HEK293 (cell line): ENCODE data around the gene PALS2.
A peak's percentile ranks its signal among the peaks of the same experiment; 100 is the strongest.

Source experiments
- CTCF ChIA-PET: fragments of 350-600 bp; formaldehyde crosslinking; extraction: SDS; loops from one replicate; lab custom pipeline; 2021; ENCODE audit warnings: antibody characterized with exemption; lab: Yijun Ruan, JAX
- POLR2A ChIA-PET: fragments of 300-600 bp; formaldehyde crosslinking; extraction: SDS; loops from one replicate; lab custom pipeline; 2020; ENCODE audit warnings: antibody characterized with exemption, inconsistent platforms; lab: Yijun Ruan, JAX
- H3K27ac ChIP-seq: fragments of 200-500 bp; sonication (Bioruptor generic); 2 replicates; pipeline ENCODE4 v1.5.1; 2014; ENCODE audit warnings: low read depth, low read length, control low read depth, inconsistent platforms; ENCODE audit errors: extremely low read depth
- H3K36me3 ChIP-seq, 2 experiments: fragments of 200-500 bp in 1 of 2; sonication (Bioruptor generic) in 1 of 2; 1 replicate in 1 of 2; 2 replicates in 1 of 2; pipeline ENCODE4 v1.5.1; 2014 to 2017; ENCODE audit warnings: inconsistent platforms in 2 of 2, low read length in 2 of 2; ENCODE audit not compliant: control insufficient read depth in 2 of 2, insufficient read depth in 1 of 2
- H3K4me1 ChIP-seq: fragments of 200-500 bp; sonication (Bioruptor generic); 2 replicates; pipeline ENCODE4 v1.5.1; 2014; ENCODE audit warnings: mild to moderate bottlenecking, low read length, inconsistent platforms; ENCODE audit not compliant: control insufficient read depth, insufficient read depth
- H3K4me3 ChIP-seq: 2 replicates; pipeline ENCODE4 v1.5.1; 2011; ENCODE audit warnings: low read depth, mild to moderate bottlenecking, control low read depth, low read length, moderate library complexity
- H3K9me3 ChIP-seq: fragments of 200-500 bp; sonication (Bioruptor generic); 2 replicates; pipeline ENCODE4 v1.5.1; 2014; ENCODE audit warnings: low read depth, low read length, inconsistent platforms; ENCODE audit not compliant: control insufficient read depth, insufficient read depth
- GLI2 ChIP-seq: fragments of 450-650 bp; formaldehyde crosslinking; IDR thresholded peaks from 2 replicates; pipeline ENCODE4; 2017; ENCODE audit warnings: missing biosample characterization, missing genetic modification characterization, low read depth, borderline replicate concordance
- KLF7 ChIP-seq: fragments of 450-650 bp; formaldehyde crosslinking; IDR thresholded peaks from 2 replicates; pipeline ENCODE4 v1.5.1; 2016; ENCODE audit warnings: missing biosample characterization, missing genetic modification characterization, borderline replicate concordance
- KLF9 ChIP-seq: fragments of 450-650 bp; formaldehyde crosslinking; IDR thresholded peaks from 2 replicates; pipeline ENCODE4 v1.5.1; 2016; ENCODE audit warnings: missing biosample characterization, missing genetic modification characterization, low read depth
- SETDB1 ChIP-seq: IDR thresholded peaks from one replicate; pipeline ENCODE4 v1.6.1; 2017; ENCODE audit warnings: mild to moderate bottlenecking, low read length, moderate library complexity, mixed read lengths; ENCODE audit not compliant: insufficient read length
- SP3 ChIP-seq: fragments of 450-650 bp; formaldehyde crosslinking; IDR thresholded peaks from 2 replicates; pipeline ENCODE4 v1.5.1; 2016; ENCODE audit warnings: missing biosample characterization, missing genetic modification characterization
- SP7 ChIP-seq: fragments of 450-650 bp; formaldehyde crosslinking; IDR thresholded peaks from 2 replicates; pipeline ENCODE4 v1.5.1; 2016; ENCODE audit warnings: missing biosample characterization, missing genetic modification characterization
- ZBTB11 ChIP-seq: fragments of 450-650 bp; formaldehyde crosslinking; conservative IDR thresholded peaks from 2 replicates; pipeline ENCODE4 v1.5.1; 2016; ENCODE audit warnings: low read depth, missing biosample characterization, missing genetic modification characterization
- ZBTB8A ChIP-seq: fragments of 450-650 bp; formaldehyde crosslinking; IDR thresholded peaks from 2 replicates; pipeline ENCODE4 v1.5.1; 2016; ENCODE audit warnings: missing biosample characterization, missing genetic modification characterization
- ZFP37 ChIP-seq: fragments of 450-650 bp; formaldehyde crosslinking; IDR thresholded peaks from 2 replicates; pipeline ENCODE4 v1.5.1; 2016; ENCODE audit warnings: missing biosample characterization, missing genetic modification characterization
- ZFP69B ChIP-seq: fragments of 450-650 bp; formaldehyde crosslinking; IDR thresholded peaks from 2 replicates; pipeline ENCODE4 v1.5.1; 2016; ENCODE audit warnings: missing biosample characterization, missing genetic modification characterization
- ZNF112 ChIP-seq: fragments of 450-650 bp; formaldehyde crosslinking; IDR thresholded peaks from 2 replicates; pipeline ENCODE4 v1.5.0; 2017; ENCODE audit warnings: missing biosample characterization, missing genetic modification characterization
- ZNF184 ChIP-seq: fragments of 450-650 bp; IDR thresholded peaks from 2 replicates; pipeline ENCODE4 v1.5.1; 2018; ENCODE audit warnings: missing biosample characterization, mild to moderate bottlenecking, missing genetic modification characterization
- ZNF211 ChIP-seq: fragments of 450-650 bp; formaldehyde crosslinking; IDR thresholded peaks from 2 replicates; pipeline ENCODE4 v1.5.1; 2016; ENCODE audit warnings: low read depth, missing biosample characterization, missing genetic modification characterization
- ZNF26 ChIP-seq: fragments of 450-650 bp; formaldehyde crosslinking; IDR thresholded peaks from 2 replicates; pipeline ENCODE4 v1.5.1; 2016; ENCODE audit warnings: missing biosample characterization, missing genetic modification characterization
- ZNF292 ChIP-seq: fragments of 450-650 bp; formaldehyde crosslinking; IDR thresholded peaks from 2 replicates; pipeline ENCODE4 v1.5.1; 2016; ENCODE audit warnings: low read depth, missing biosample characterization, missing genetic modification characterization, borderline replicate concordance
- ZNF341 ChIP-seq: fragments of 450-650 bp; formaldehyde crosslinking; IDR thresholded peaks from 2 replicates; pipeline ENCODE4; 2016; ENCODE audit warnings: low read depth, missing biosample characterization, missing genetic modification characterization
- ZNF394 ChIP-seq: fragments of 450-650 bp; formaldehyde crosslinking; IDR thresholded peaks from 2 replicates; pipeline ENCODE4 v1.5.1; 2016; ENCODE audit warnings: missing biosample characterization, missing genetic modification characterization, mild to moderate bottlenecking, moderate library complexity, borderline replicate concordance
- ZNF398 ChIP-seq: fragments of 450-650 bp; formaldehyde crosslinking; IDR thresholded peaks from 2 replicates; pipeline ENCODE4 v1.5.1; 2017; ENCODE audit warnings: missing biosample characterization, missing genetic modification characterization
- ZNF518A ChIP-seq: fragments of 450-650 bp; formaldehyde crosslinking; conservative IDR thresholded peaks from 2 replicates; pipeline ENCODE4 v1.5.1; 2016; ENCODE audit warnings: low read depth, missing biosample characterization, missing genetic modification characterization
- ZNF561 ChIP-seq: fragments of 450-650 bp; IDR thresholded peaks from 2 replicates; pipeline ENCODE4 v1.5.1; 2018; ENCODE audit warnings: missing biosample characterization, missing genetic modification characterization, borderline replicate concordance
- ZNF571 ChIP-seq: fragments of 450-650 bp; formaldehyde crosslinking; IDR thresholded peaks from 2 replicates; pipeline ENCODE4 v1.5.0; 2017; ENCODE audit warnings: missing biosample characterization, missing genetic modification characterization
- ZNF610 ChIP-seq: fragments of 450-650 bp; formaldehyde crosslinking; IDR thresholded peaks from 2 replicates; pipeline ENCODE4 v1.5.1; 2016; ENCODE audit warnings: missing biosample characterization, missing genetic modification characterization, borderline replicate concordance
- ZNF645 ChIP-seq: fragments of 450-650 bp; formaldehyde crosslinking; IDR thresholded peaks from 2 replicates; pipeline ENCODE4; 2016; ENCODE audit warnings: missing biosample characterization, missing genetic modification characterization
- ZNF670 ChIP-seq: fragments of 450-650 bp; formaldehyde crosslinking; IDR thresholded peaks from 2 replicates; pipeline ENCODE4 v1.5.1; 2016; ENCODE audit warnings: missing biosample characterization, missing genetic modification characterization, low read depth
- ZNF747 ChIP-seq: fragments of 450-650 bp; formaldehyde crosslinking; IDR thresholded peaks from 2 replicates; pipeline ENCODE4 v1.5.1; 2016; ENCODE audit warnings: missing biosample characterization, missing genetic modification characterization

Gene PALS2

GRCh38 chr7:24572997-24573553 lies at the start of gene PALS2:
TSS of gene PALS2 (plus strand) at chr7:24573452. CDS start at chr7:24623668, 50,216 bp downstream.
- Histone ChIP-seq H3K4me1 (peaks cover 22% of the 10 kb centered on the region), H3K4me3 (peak within 1 kb of the TSS; percentile 76), H3K27ac (peak within 1 kb of the TSS; percentile 86), H3K36me3 (no peaks in the 10 kb centered on the region), H3K9me3 (no peaks in the 10 kb centered on the region)
- CTCF ChIA-PET: interaction anchor here (1.1 to 5.8 kb wide), 3 partner anchors 10 to 164 kb away, joined by 3 to 42 read pairs (median 3); no protein-coding TSS in a partner anchor
- POLR2A ChIA-PET: interaction anchor here (1.1 kb wide), 1 partner anchor 51 kb away, joined by 3 read pairs; no protein-coding TSS in a partner anchor
- no peak for TF ChIP-seq ZNF747
- no peak for TF ChIP-seq GLI2
- no peak for TF ChIP-seq SETDB1
- 0 out of 2 replicates have a peak, but pooled peaks have one; percentile 5 for TF ChIP-seq SP3 (tag by site-specific recombination)
- no peak for TF ChIP-seq ZNF571 (tag by site-specific recombination)
- TF ChIP-seq ZNF112 (tag by site-specific recombination): no peak
- no peak for TF ChIP-seq ZNF184 (tag by site-specific recombination)
- no peak for TF ChIP-seq ZNF26 (tag by site-specific recombination)
- no peak for TF ChIP-seq KLF9 (tag by site-specific recombination)
- peak; percentile 91 for TF ChIP-seq ZNF398 (tag by site-specific recombination)
- TF ChIP-seq ZNF645 (tag by site-specific recombination): no peak
- no peak for TF ChIP-seq ZNF561 (tag by site-specific recombination)
- no peak for TF ChIP-seq ZFP37 (tag by site-specific recombination)
- no peak for TF ChIP-seq ZNF341
- peak; percentile 76 for TF ChIP-seq ZBTB8A (tag by site-specific recombination)
- no peak for TF ChIP-seq ZBTB11 (tag by site-specific recombination)
- no peak for TF ChIP-seq ZNF518A (tag by site-specific recombination)
- no peak for TF ChIP-seq ZFP69B (tag by site-specific recombination)
- TF ChIP-seq ZNF211 (tag by site-specific recombination): no peak
- no peak for TF ChIP-seq SP7 (tag by site-specific recombination)
- TF ChIP-seq ZNF610: no peak
- no peak for TF ChIP-seq KLF7
- TF ChIP-seq ZNF292 (tag by site-specific recombination): no peak
- TF ChIP-seq ZNF670 (tag by site-specific recombination): no peak
- TF ChIP-seq ZNF394 (tag by site-specific recombination): no peak
